Measurements from ENCODE around the gene KRT3.

DNA sequence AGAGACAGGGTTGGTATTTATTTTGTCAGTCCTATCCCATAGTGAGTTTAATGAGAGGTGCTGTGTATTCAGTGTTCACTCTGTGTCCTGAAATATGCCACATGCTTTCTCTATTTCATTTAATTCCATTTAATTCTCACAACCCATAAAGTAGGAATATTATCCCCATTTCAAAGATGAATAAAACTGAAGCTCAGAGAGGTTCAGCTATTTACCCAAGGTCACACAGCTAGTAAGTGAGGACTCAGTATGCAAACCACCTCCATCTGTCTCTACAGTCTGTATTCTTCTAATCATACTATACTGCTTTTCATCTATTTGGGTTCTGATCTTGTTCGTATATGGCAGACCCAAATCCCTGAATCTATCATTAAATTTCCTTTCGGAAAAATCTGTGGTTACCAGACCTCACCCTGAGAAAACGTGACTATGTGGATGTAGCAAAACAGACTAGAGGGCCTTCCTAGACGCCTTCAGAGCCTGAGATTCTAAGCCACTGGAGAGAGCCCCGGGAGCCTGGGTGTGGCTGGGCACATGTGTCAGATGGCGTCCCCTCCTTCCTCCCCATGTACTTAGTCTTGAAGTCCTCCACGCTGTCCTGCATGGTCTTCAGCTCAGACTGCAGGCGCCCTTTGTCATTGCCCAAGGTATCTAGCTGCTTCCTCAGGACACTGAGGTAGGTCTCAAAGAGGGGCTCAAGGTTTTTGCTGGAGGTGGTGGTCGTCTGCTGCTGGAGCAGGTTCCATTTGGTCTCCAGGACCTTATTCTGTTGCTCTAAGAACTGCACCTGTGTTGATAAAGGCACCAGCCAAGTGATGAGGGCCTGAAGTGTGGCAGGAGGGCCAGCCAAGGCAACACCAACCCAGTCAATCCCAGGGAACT, 15.5 kb upstream of the KRT3 start:
- TF ChIP-seq POLR2A (IDR thresholded peaks at IDR 0.05; ENCODE audit: low read length) (no peak), GATA1 (IDR thresholded peaks at IDR 0.05; ENCODE audit: low read depth, low read length) (no peak)

Data from erythroblast (primary cell).